K562 (cell line): ENCODE results near the gene SMARCD2. TPM values are rescaled to one million over a fixed set of nuclear protein-coding genes. Genes with fewer than 3 reads are reported as not detected.

Experiments used
- ETV5 ChIP-seq: sonication (generic); formaldehyde crosslinking; IDR thresholded peaks from 2 replicates; pipeline ENCODE4 v1.4.0; 2020; ENCODE audit warnings: low read depth, mild to moderate bottlenecking, missing genetic modification reagents
- GTF2F1 ChIP-seq: IDR thresholded peaks from 2 replicates; pipeline ENCODE4 v1.6.1; 2011; ENCODE audit warnings: low read depth, low read length, improper control_type of control experiment
- MITF ChIP-seq: IDR thresholded peaks from 2 replicates; pipeline ENCODE4 v1.6.1; 2014; ENCODE audit warnings: antibody characterized with exemption
- MTF1 ChIP-seq: fragments of 250-450 bp; sonication (Bioruptor Pico); IDR thresholded peaks from 2 replicates; pipeline ENCODE4 v1.9.0; 2021; ENCODE audit warnings: moderate library complexity, mild to moderate bottlenecking, inconsistent platforms, borderline replicate concordance
- NELFE ChIP-seq: IDR thresholded peaks from 2 replicates; pipeline ENCODE4 v1.6.1; 2011; ENCODE audit warnings: mild to moderate bottlenecking; ENCODE audit not compliant: insufficient read depth, insufficient read length
- POLR2H ChIP-seq: IDR thresholded peaks from 2 replicates; pipeline ENCODE4 v1.6.1; 2016; ENCODE audit warnings: missing genetic modification characterization, low read depth, mild to moderate bottlenecking, control low read depth, missing compliant biosample characterization, moderate library complexity
- RBFOX2 ChIP-seq: fragments of 200-400 bp; formaldehyde crosslinking; IDR thresholded peaks from 2 replicates; pipeline ENCODE4 v1.6.1; 2017; ENCODE audit warnings: low read depth, mild to moderate bottlenecking, low read length, moderate library complexity
- SRF ChIP-seq, 2 experiments: fragments of 250-450, 450-650 bp in 1 of 2; sonication (Bioruptor Pico) in 1 of 2; sonication (generic) in 1 of 2; formaldehyde crosslinking; IDR thresholded peaks; 2 replicates each; pipeline versions ENCODE4 v1.5.0 to v1.5.1; 2020 to 2022; ENCODE audit warnings: mild to moderate bottlenecking in 1 of 2, missing genetic modification reagents in 1 of 2
- TEAD4 ChIP-seq, 2 experiments: sonication (generic) in 1 of 2; formaldehyde crosslinking in 1 of 2; IDR thresholded peaks; 2 replicates each; pipeline versions ENCODE4 v1.6.1 to v1.8.0; 2012 to 2022; ENCODE audit warnings: borderline replicate concordance in 1 of 2, inconsistent platforms in 1 of 2, low read length in 1 of 2, mild to moderate bottlenecking in 1 of 2, missing genetic modification reagents in 1 of 2
- ZBTB49 ChIP-seq: sonication (generic); formaldehyde crosslinking; IDR thresholded peaks from 2 replicates; pipeline ENCODE4 v1.8.0; 2022; ENCODE audit warnings: missing genetic modification reagents, mild to moderate bottlenecking, borderline replicate concordance
- ZFP91 ChIP-seq: sonication (generic); formaldehyde crosslinking; IDR thresholded peaks from 2 replicates; pipeline ENCODE4 v1.8.0; 2022; ENCODE audit warnings: mild to moderate bottlenecking, missing genetic modification reagents
- ZKSCAN8 ChIP-seq: fragments of 200-800 bp; sonication (Bioruptor generic); IDR thresholded peaks from 2 replicates; pipeline ENCODE4 v1.6.1; 2016; ENCODE audit warnings: missing genetic modification characterization, missing compliant biosample characterization
- polyA plus RNA-seq, 8 experiments: library from polyadenylated mRNA; depleted of rRNA in 4 of 8; stranded (reverse) in 5 of 8; unstranded in 3 of 8; fragments of >200 nt; fragmentation: Nextera tagmentation in 2 of 8; fragmentation: Illumina TruSeq in 1 of 8; extraction: Ambion mirVana in 2 of 8; extraction: Trizol in 1 of 8; gene quantifications; 2 replicates each; pipeline versions ENCODE4 v1.2.1 to v1.2.3, GENCODE V29; 2011 to 2014; ENCODE audit warnings: inconsistent platforms in 1 of 8, missing spikeins in 1 of 8
- total RNA-seq, 7 experiments: library from RNA; depleted of rRNA in 6 of 7; stranded (reverse); fragments of >200 nt in 6 of 7; fragmentation: Illumina TruSeq in 2 of 7; extraction: Trizol in 2 of 7; gene quantifications; 2 replicates each; pipeline versions ENCODE4 v1.2.1 to v1.2.3, GENCODE V29; 2011 to 2021; ENCODE audit warnings: low replicate concordance in 1 of 7

SMARCD2 gene
- total and polyA plus RNA-seq, 9 of the 15 experiments (the other 6 are each of a cell fraction or from before 2014, with no cell fraction given): 1.7 to 114 (median 90.3) TPM

GRCh38 chr17:63848834-63849689 is 6.6 kb upstream of the SMARCD2 start (continued):
- TF ChIP-seq NELFE: no peak
- TF ChIP-seq RBFOX2: peak; percentile 96
- TF ChIP-seq ZBTB49 (CRISPR knock-in tag): peak; percentile 95
- peak; percentile 62 for TF ChIP-seq MITF
- peak; percentile 65 for TF ChIP-seq ETV5 (CRISPR knock-in tag)
- TF ChIP-seq ZFP91 (CRISPR knock-in tag): 0 out of 2 replicates have a peak, but pooled peaks have one; percentile 32
- TF ChIP-seq SRF (CRISPR knock-in tag; IDR thresholded peaks at IDR 0.05): peak; percentile 36 to 49; a peak in 2 of 4 replicates
- TF ChIP-seq TEAD4 (IDR thresholded peaks at IDR 0.05; ENCODE audit: low read length): peak; percentile 5
- TF ChIP-seq TEAD4 (CRISPR knock-in tag; IDR thresholded peaks at IDR 0.05; ENCODE audit: borderline replicate concordance): 0 out of 2 replicates have a peak, but pooled peaks have one; percentile 52
- peak; percentile 54; the same call in 1 of the 2 replicates for TF ChIP-seq MTF1
- TF ChIP-seq GTF2F1: peak; percentile 94
- no peak; the same call in 1 of the 2 replicates for TF ChIP-seq ZKSCAN8 (CRISPR knock-in tag)
- TF ChIP-seq POLR2H (tag): peak; percentile 44; the same call in 1 of the 2 replicates
